ENCODE data around the gene LRRC41. TPM values are rescaled to one million over a fixed set of nuclear protein-coding genes. Genes with fewer than 3 reads are reported as not detected.
A peak's percentile ranks its signal among the peaks of the same experiment; 100 is the strongest.

The LRRC41 gene
- total and polyA plus RNA-seq, 2 of the 13 experiments (the other 11 are each of a cell fraction or from before 2014, with no cell fraction given): 48.1 to 53.6 TPM

GRCh38 chr1:46301808-46302640 is 1.4 kb downstream of the LRRC41 start (continued):
- TF ChIP-seq, protein P1, sequence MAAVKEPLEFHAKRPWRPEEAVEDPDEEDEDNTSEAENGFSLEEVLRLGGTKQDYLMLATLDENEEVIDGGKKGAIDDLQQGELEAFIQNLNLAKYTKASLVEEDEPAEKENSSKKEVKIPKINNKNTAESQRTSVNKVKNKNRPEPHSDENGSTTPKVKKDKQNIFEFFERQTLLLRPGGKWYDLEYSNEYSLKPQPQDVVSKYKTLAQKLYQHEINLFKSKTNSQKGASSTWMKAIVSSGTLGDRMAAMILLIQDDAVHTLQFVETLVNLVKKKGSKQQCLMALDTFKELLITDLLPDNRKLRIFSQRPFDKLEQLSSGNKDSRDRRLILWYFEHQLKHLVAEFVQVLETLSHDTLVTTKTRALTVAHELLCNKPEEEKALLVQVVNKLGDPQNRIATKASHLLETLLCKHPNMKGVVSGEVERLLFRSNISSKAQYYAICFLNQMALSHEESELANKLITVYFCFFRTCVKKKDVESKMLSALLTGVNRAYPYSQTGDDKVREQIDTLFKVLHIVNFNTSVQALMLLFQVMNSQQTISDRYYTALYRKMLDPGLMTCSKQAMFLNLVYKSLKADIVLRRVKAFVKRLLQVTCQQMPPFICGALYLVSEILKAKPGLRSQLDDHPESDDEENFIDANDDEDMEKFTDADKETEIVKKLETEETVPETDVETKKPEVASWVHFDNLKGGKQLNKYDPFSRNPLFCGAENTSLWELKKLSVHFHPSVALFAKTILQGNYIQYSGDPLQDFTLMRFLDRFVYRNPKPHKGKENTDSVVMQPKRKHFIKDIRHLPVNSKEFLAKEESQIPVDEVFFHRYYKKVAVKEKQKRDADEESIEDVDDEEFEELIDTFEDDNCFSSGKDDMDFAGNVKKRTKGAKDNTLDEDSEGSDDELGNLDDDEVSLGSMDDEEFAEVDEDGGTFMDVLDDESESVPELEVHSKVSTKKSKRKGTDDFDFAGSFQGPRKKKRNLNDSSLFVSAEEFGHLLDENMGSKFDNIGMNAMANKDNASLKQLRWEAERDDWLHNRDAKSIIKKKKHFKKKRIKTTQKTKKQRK (IDR thresholded peaks at IDR 0.05; ENCODE audit: low read length): no peak
- TF ChIP-seq RBM39 (IDR thresholded peaks at IDR 0.05; ENCODE audit: low read depth, low read length, poor library complexity, severe bottlenecking): peak; percentile 10
- TF ChIP-seq YY1 (IDR thresholded peaks at IDR 0.05; ENCODE audit: insufficient read depth, insufficient replicate concordance, low read depth, low read length): no peak
- TF ChIP-seq HOXA3 (CRISPR knock-in tag; IDR thresholded peaks at IDR 0.05): peak; percentile 14; the same call in 1 of the 2 replicates
- no peak for TF ChIP-seq ZNF713 (CRISPR knock-in tag; IDR thresholded peaks at IDR 0.05)
- no peak for TF ChIP-seq POLR2AphosphoS5 (IDR thresholded peaks at IDR 0.05; ENCODE audit: low read depth, low read length)
- TF ChIP-seq, protein P2, sequence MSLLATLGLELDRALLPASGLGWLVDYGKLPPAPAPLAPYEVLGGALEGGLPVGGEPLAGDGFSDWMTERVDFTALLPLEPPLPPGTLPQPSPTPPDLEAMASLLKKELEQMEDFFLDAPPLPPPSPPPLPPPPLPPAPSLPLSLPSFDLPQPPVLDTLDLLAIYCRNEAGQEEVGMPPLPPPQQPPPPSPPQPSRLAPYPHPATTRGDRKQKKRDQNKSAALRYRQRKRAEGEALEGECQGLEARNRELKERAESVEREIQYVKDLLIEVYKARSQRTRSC (CRISPR knock-in tag; IDR thresholded peaks at IDR 0.05; ENCODE audit: low read depth): 0 out of 2 replicates have a peak, but pooled peaks have one; percentile 54
- TF ChIP-seq ZNF790 (CRISPR knock-in tag; IDR thresholded peaks at IDR 0.05; ENCODE audit: borderline replicate concordance): no peak; the same call in 1 of the 2 replicates
- 0 out of 2 replicates have a peak, but pooled peaks have one; percentile 22 for TF ChIP-seq PAWR (CRISPR knock-in tag; IDR thresholded peaks at IDR 0.05; ENCODE audit: borderline replicate concordance)
- TF ChIP-seq, protein P3, sequence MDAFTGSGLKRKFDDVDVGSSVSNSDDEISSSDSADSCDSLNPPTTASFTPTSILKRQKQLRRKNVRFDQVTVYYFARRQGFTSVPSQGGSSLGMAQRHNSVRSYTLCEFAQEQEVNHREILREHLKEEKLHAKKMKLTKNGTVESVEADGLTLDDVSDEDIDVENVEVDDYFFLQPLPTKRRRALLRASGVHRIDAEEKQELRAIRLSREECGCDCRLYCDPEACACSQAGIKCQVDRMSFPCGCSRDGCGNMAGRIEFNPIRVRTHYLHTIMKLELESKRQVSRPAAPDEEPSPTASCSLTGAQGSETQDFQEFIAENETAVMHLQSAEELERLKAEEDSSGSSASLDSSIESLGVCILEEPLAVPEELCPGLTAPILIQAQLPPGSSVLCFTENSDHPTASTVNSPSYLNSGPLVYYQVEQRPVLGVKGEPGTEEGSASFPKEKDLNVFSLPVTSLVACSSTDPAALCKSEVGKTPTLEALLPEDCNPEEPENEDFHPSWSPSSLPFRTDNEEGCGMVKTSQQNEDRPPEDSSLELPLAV (CRISPR knock-in tag; conservative IDR thresholded peaks at IDR 0.05; ENCODE audit: low read depth): no peak
- TF ChIP-seq ZNF224 (CRISPR knock-in tag; IDR thresholded peaks at IDR 0.05): 0 out of 2 replicates have a peak, but pooled peaks have one; percentile 29
- TF ChIP-seq, protein P4, sequence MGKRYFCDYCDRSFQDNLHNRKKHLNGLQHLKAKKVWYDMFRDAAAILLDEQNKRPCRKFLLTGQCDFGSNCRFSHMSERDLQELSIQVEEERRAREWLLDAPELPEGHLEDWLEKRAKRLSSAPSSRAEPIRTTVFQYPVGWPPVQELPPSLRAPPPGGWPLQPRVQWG (CRISPR knock-in tag; IDR thresholded peaks at IDR 0.05; ENCODE audit: borderline replicate concordance, low read depth): no peak
- no peak for TF ChIP-seq PCBP1 (IDR thresholded peaks at IDR 0.05; ENCODE audit: borderline replicate concordance, low read depth, low read length)
- TF ChIP-seq JARID2 (CRISPR knock-in tag; IDR thresholded peaks at IDR 0.05; ENCODE audit: insufficient replicate concordance): no peak
- no peak for TF ChIP-seq NONO (IDR thresholded peaks at IDR 0.05)
- peak; percentile 45; the same call in 1 of the 2 replicates for TF ChIP-seq NONO (CRISPR knock-in tag; conservative IDR thresholded peaks at IDR 0.05)
- TF ChIP-seq U2AF2 (IDR thresholded peaks at IDR 0.05; ENCODE audit: low read depth, low read length): no peak
- TF ChIP-seq THAP7 (CRISPR knock-in tag; IDR thresholded peaks at IDR 0.05): peak; percentile 96
- TF ChIP-seq SNRNP70 (IDR thresholded peaks at IDR 0.05; ENCODE audit: low read depth, low read length): no peak
